Measurements from ENCODE around the gene CYP26C1. TPM values are rescaled to one million over a fixed set of nuclear protein-coding genes. Genes with fewer than 3 reads are reported as not detected.

The CYP26C1 gene
- total RNA-seq, 4 donors from 2014 or later = 0.19 to 0.34 TPM; not detected in 2

GRCh38 chr10:93075369-93076221 lies 15.0 kb downstream of the CYP26C1 start:
- no peaks in the 10 kb centered on the region for H3K9me3 ChIP-seq
- no peak overlapping the region for H3K27ac ChIP-seq
- DNase-seq = no peak
- H3K4me1 ChIP-seq = peaks cover 31 to 50% (median 34%) of the 10 kb centered on the region in 3 donors
- H3K27me3 ChIP-seq = peaks cover 14 to 99% (median 33%) of the 10 kb centered on the region in 4 donors
- WGBS, 2 donors = 37 to 53% methylated on average over 15 to 22 of the region's 25 CpGs
- H3K36me3 ChIP-seq = no peaks in the 10 kb centered on the region
- TF ChIP-seq POLR2A (IDR thresholded peaks at IDR 0.05) (no peak), CTCF (IDR thresholded peaks at IDR 0.05) (no peak)
- no peak overlapping the region for H3K4me3 ChIP-seq
- intact Hi-C loops (cut with DNase I) = no loop called here

- intact Hi-C loops (cut with DNase I) = no loop called here
- H3K27ac ChIP-seq = no peak overlapping the region
- H3K36me3 ChIP-seq = no peaks in the 10 kb centered on the region
- H3K4me3 ChIP-seq = no peak overlapping the region
- 50 to 57% methylated on average over 1 to 2 of the region's 2 CpGs for WGBS, 2 donors
- peaks cover 31 to 42% (median 31%) of the 10 kb centered on the region in 3 donors for H3K4me1 ChIP-seq
- no peak for DNase-seq
- TF ChIP-seq POLR2A (IDR thresholded peaks at IDR 0.05) (no peak), CTCF (IDR thresholded peaks at IDR 0.05) (no peak)
- H3K9me3 ChIP-seq = no peaks in the 10 kb centered on the region
- H3K27me3 ChIP-seq = peaks cover 14 to 99% (median 27%) of the 10 kb centered on the region in 4 donors
Observed at GRCh38 chr10:93076871-93077270, 16.3 kb downstream of the CYP26C1 start.

GRCh38 chr10:93077860-93078337 lies 17.3 kb downstream of the CYP26C1 start:
- no peak for DNase-seq
- whole genome bisulfite sequencing, 2 donors = 75 to 89% methylated on average over 4 to 5 of the region's 5 CpGs
- intact Hi-C loops (cut with DNase I) = no loop called here
- H3K4me1 ChIP-seq = peaks cover 22 to 32% (median 24%) of the 10 kb centered on the region in 3 donors
- H3K36me3 ChIP-seq = no peaks in the 10 kb centered on the region
- no peak overlapping the region for H3K27ac ChIP-seq
- H3K9me3 ChIP-seq = no peaks in the 10 kb centered on the region
- TF ChIP-seq POLR2A (IDR thresholded peaks at IDR 0.05) = no peak
- TF ChIP-seq CTCF (IDR thresholded peaks at IDR 0.05) = no peak
- H3K27me3 ChIP-seq = peaks cover 10 to 96% (median 18%) of the 10 kb centered on the region in 4 donors
- no peak overlapping the region for H3K4me3 ChIP-seq

DNA sequence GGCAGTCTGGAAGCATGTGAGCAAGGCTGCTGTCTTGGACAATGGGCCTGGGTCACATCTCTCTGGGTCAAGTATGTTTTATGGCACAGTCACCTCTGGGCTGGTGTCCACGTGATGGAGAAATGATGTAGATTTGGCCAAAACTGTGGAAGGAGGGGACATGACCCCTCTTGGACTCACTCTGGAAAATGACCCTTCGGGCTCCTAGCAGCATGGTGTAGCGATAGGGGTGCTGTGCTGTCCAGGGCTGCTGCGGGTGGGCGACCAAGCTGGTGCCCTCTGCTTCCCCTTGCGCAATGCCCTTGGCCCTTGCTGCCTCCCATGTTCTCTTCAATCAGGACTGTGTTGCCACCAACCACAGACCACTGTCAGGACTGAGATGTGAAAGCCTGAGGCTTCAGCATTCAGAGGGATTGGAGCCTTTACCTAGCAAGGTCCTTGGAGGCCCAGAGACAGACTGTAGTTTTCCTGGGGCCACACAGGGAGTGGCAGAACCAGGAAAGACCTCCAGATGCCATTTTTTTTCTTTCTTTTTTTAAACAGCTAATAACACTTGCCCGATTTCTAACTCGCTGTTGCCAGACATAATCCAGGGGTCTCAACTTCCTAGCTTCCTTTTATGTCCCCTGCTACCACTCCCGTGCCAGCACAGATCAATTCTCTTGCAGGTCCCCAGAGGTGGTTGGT lies 19.2 kb downstream of the CYP26C1 start:
- H3K4me3 ChIP-seq = no peak overlapping the region
- intact Hi-C loops (cut with DNase I) = loop anchor here (10.0 kb wide), 1 partner anchor 215 kb away; no protein-coding TSS in a partner anchor
- WGBS, 2 donors = 52 to 58% methylated on average over 9 of the region's 9 CpGs
- no peak overlapping the region for H3K27ac ChIP-seq
- DNase-seq = no peak
- peaks cover 3 to 13% (median 5%) of the 10 kb centered on the region in 3 donors for H3K4me1 ChIP-seq
- H3K9me3 ChIP-seq = no peaks in the 10 kb centered on the region
- no peaks in the 10 kb centered on the region for H3K36me3 ChIP-seq
- peaks cover 2 to 76% (median 4%) of the 10 kb centered on the region in 4 donors for H3K27me3 ChIP-seq
- TF ChIP-seq CTCF (IDR thresholded peaks at IDR 0.05) (no peak), POLR2A (IDR thresholded peaks at IDR 0.05) (no peak)
